Skeletal muscle tissue (tissue), 4 donors: ENCODE measurements around the gene VILL. TPM values are rescaled to one million over a fixed set of nuclear protein-coding genes. Genes with fewer than 3 reads are reported as not detected.

Source experiments
- H3K27ac ChIP-seq: one replicate; pipeline ENCODE4 v1.7.0; 2013; ENCODE audit warnings: mild to moderate bottlenecking, low read depth, low read length, inconsistent platforms
- H3K27me3 ChIP-seq, 3 donors: one replicate each; pipeline ENCODE4 v1.7.0; 2013; ENCODE audit warnings: low read length in 3 of 3; ENCODE audit not compliant: control insufficient read depth in 3 of 3, insufficient read depth in 3 of 3
- H3K36me3 ChIP-seq, 3 donors: one replicate each; pipeline ENCODE4 v1.7.0; 2013; ENCODE audit warnings: low read length in 3 of 3; ENCODE audit not compliant: control insufficient read depth in 3 of 3, insufficient read depth in 3 of 3
- H3K4me1 ChIP-seq, 3 donors: one replicate each; pipeline ENCODE4 v1.7.0; 2013; ENCODE audit warnings: low read length in 3 of 3, mild to moderate bottlenecking in 3 of 3; ENCODE audit not compliant: control insufficient read depth in 3 of 3, insufficient read depth in 3 of 3
- H3K4me3 ChIP-seq, 3 donors: one replicate each; pipeline ENCODE4 v1.7.0; 2013; ENCODE audit warnings: low read length in 3 of 3
- H3K9ac ChIP-seq, 3 donors: one replicate each; pipeline ENCODE4 v1.7.0; 2013; ENCODE audit warnings: low read length in 3 of 3, mild to moderate bottlenecking in 3 of 3, moderate library complexity in 2 of 3, low read depth in 1 of 3
- H3K9me3 ChIP-seq, 3 donors: one replicate each; pipeline ENCODE4 v1.7.0; 2013; ENCODE audit warnings: low read length in 3 of 3; ENCODE audit not compliant: control insufficient read depth in 3 of 3
- total RNA-seq: library from RNA; depleted of rRNA; stranded (reverse); fragments of >200 nt; gene quantifications from one replicate; pipeline ENCODE4 v1.2.3, GENCODE V29; 2014
- donor health status: Osteomylitis.

The VILL gene
- total RNA-seq, 1 donor from 2014 or later = 7.8 TPM

GRCh38 chr3:37992271-37993066, 1.9 kb downstream of the VILL start:
- Histone ChIP-seq H3K9ac (no peak overlapping the region), H3K4me3 (no peak overlapping the region), H3K4me1 (peaks cover 7 to 11% (median 8%) of the 10 kb centered on the region in 3 donors)

GRCh38 chr3:37993067-37993455, 2.5 kb downstream of the VILL start:
- Histone ChIP-seq H3K9ac (no peak overlapping the region), H3K36me3 (no peaks in the 10 kb centered on the region), H3K9me3 (no peaks in the 10 kb centered on the region), H3K27ac (peak overlapping the region; percentile 59), H3K4me3 (no peak overlapping the region), H3K4me1 (peaks cover 7 to 15% (median 11%) of the 10 kb centered on the region in 3 donors), H3K27me3 (no peaks in the 10 kb centered on the region)

More at GRCh38 chr3:37992271-37993066, 1.9 kb downstream of the VILL start:
- Histone ChIP-seq H3K27ac (no peak overlapping the region), H3K27me3 (no peaks in the 10 kb centered on the region), H3K9me3 (no peaks in the 10 kb centered on the region), H3K36me3 (no peaks in the 10 kb centered on the region)

- Histone ChIP-seq H3K4me1 (peaks cover 9 to 19% (median 15%) of the 10 kb centered on the region in 3 donors), H3K9ac (peak overlapping the region; percentile 5 to 85 (median 59)), H3K27ac (peak overlapping the region; percentile 59), H3K36me3 (no peaks in the 10 kb centered on the region), H3K4me3 (peak overlapping the region; percentile 78 to 81 (median 79)), H3K9me3 (no peaks in the 10 kb centered on the region), H3K27me3 (no peaks in the 10 kb centered on the region)
Observed at GRCh38 chr3:37993460-37993819, 2.9 kb downstream of the VILL start.

GRCh38 chr3:37993820-37994638, 3.4 kb downstream of the VILL start:
- no peaks in the 10 kb centered on the region for H3K36me3 ChIP-seq

GRCh38 chr3:37994639-37994972, 4.0 kb downstream of the VILL start:
- H3K4me3 ChIP-seq = peak overlapping the region; percentile 78 to 81 (median 79)

More at GRCh38 chr3:37993820-37994638, 3.4 kb downstream of the VILL start:
- no peaks in the 10 kb centered on the region for H3K27me3 ChIP-seq
- H3K9ac ChIP-seq = peak overlapping the region; percentile 59 to 85 (median 76)
- H3K4me1 ChIP-seq = peaks cover 12 to 22% (median 18%) of the 10 kb centered on the region in 3 donors
- H3K27ac ChIP-seq = peak overlapping the region; percentile 59
- H3K4me3 ChIP-seq = peak overlapping the region; percentile 78 to 81 (median 79)
- H3K9me3 ChIP-seq = no peaks in the 10 kb centered on the region

DNA sequence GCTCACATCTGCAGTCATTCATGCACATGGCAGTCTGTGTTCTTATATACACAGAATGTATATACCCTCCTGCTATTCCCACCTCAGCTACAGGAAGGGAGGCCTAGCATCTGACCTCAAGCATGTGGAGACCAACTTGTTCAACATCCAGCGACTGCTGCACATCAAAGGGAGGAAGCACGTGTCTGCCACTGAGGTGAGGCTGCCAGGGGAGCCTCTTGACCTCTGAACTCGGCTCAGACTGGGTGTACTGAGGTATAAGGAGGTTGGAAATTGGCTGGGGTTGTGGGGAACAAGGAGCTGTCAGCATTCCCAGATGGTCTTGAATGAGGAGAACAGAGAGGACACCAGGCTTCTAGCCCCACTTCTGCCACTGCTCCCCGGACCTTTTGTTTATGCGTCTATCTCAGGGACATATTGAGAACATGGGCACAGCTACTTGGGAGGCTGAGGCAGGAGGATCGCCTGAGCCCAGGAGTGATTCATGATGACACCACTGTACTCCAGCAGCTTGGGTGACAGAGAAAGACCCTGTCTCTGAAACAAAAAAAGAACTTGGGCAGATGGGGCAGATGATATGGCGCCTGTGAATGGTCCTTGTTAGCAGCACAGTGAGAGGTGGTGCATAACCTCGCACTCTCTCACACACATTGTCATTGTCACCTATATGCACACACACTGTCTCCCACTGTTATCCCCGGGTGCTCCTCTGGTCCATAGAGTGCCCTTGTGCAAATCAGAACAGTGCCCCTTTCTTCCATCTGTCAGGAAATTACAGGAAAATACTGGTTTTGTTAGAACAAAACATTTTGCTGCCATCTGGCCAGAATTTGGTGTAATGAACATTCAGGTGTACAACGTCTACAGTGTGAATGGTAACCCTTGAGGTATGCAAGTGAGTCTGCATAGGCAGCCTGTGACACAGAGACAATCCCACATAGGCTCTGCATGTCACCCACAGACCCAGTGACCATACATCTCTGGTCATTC, 5.4 kb downstream of the VILL start:
- Histone ChIP-seq H3K4me3 (no peak overlapping the region), H3K36me3 (no peaks in the 10 kb centered on the region), H3K27ac (no peak overlapping the region), H3K4me1 (peaks cover 12 to 28% (median 21%) of the 10 kb centered on the region in 3 donors), H3K9ac (no peak overlapping the region), H3K27me3 (no peaks in the 10 kb centered on the region), H3K9me3 (no peaks in the 10 kb centered on the region)

More at GRCh38 chr3:37994639-37994972, 4.0 kb downstream of the VILL start:
- Histone ChIP-seq H3K4me1 (peaks cover 12 to 27% (median 21%) of the 10 kb centered on the region in 3 donors), H3K27ac (peak overlapping the region; percentile 59), H3K36me3 (no peaks in the 10 kb centered on the region), H3K27me3 (no peaks in the 10 kb centered on the region), H3K9ac (peak overlapping the region in 2 of 3 donors; percentile 59 to 85), H3K9me3 (no peaks in the 10 kb centered on the region)

DNA sequence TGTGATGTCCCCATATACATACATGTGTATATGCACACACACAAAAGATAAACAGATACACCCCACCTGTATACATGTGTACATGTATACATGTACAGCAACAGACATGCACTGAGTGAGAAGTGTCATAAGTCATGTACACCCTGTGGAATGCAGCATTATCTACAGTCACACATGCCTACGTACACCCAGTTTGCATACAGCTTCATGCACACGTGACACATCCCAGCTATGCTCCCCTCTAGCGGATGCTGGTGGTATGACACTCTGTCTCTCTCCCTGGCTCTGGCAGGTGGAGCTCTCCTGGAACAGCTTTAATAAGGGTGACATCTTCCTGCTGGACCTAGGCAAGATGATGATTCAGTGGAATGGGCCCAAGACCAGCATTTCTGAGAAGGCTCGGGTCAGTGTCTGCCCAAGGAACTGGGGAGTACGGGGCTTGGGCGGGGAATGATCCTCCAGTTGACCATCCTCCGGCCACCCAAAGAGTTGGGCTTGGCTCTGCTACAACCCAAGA, 6.3 kb downstream of the VILL start:
- Histone ChIP-seq H3K27ac (no peak overlapping the region), H3K4me3 (no peak overlapping the region), H3K9ac (no peak overlapping the region), H3K27me3 (no peaks in the 10 kb centered on the region), H3K9me3 (no peaks in the 10 kb centered on the region), H3K4me1 (peaks cover 12 to 28% (median 21%) of the 10 kb centered on the region in 3 donors), H3K36me3 (peaks cover 0 to 3% (median 2%) of the 10 kb centered on the region in 3 donors)

- H3K27ac ChIP-seq = no peak overlapping the region
- H3K27me3 ChIP-seq = no peaks in the 10 kb centered on the region
- H3K4me3 ChIP-seq = no peak overlapping the region
- H3K4me1 ChIP-seq = peaks cover 12 to 28% (median 21%) of the 10 kb centered on the region in 3 donors
- peaks cover 2 to 6% (median 3%) of the 10 kb centered on the region in 3 donors for H3K36me3 ChIP-seq
- H3K9ac ChIP-seq = no peak overlapping the region
- no peaks in the 10 kb centered on the region for H3K9me3 ChIP-seq
Observed at GRCh38 chr3:37997342-37997741, 6.8 kb downstream of the VILL start.

- H3K4me3 ChIP-seq = no peak overlapping the region
- H3K27me3 ChIP-seq = no peaks in the 10 kb centered on the region
- peak overlapping the region; percentile 82 for H3K27ac ChIP-seq
- peaks cover 2 to 6% (median 4%) of the 10 kb centered on the region in 3 donors for H3K36me3 ChIP-seq
- H3K9ac ChIP-seq = peak overlapping the region in 1 of 3 donors; percentile 90
- no peaks in the 10 kb centered on the region for H3K9me3 ChIP-seq
- peaks cover 12 to 28% (median 21%) of the 10 kb centered on the region in 3 donors for H3K4me1 ChIP-seq
Observed at GRCh38 chr3:37997791-37998370, 7.3 kb downstream of the VILL start.
